H9 (cell line): ENCODE measurements around the gene TADA2A. TPM values are rescaled to one million over a fixed set of nuclear protein-coding genes. Genes with fewer than 3 reads are reported as not detected.

ENCODE experiments used
- DNase-seq: peaks from one replicate; pipeline ENCODE4 v3.0.0-alpha.2; 2017
- H2AFZ ChIP-seq: one replicate; pipeline ENCODE4 v1.6.1; 2013; ENCODE audit warnings: mild to moderate bottlenecking, low read length, control low read depth, moderate library complexity
- H2AK5ac ChIP-seq: 2 replicates; pipeline ENCODE4 v1.6.1; 2013; ENCODE audit warnings: low read length, control low read depth, mixed read lengths; ENCODE audit not compliant: insufficient read length
- H2BK120ac ChIP-seq: one replicate; pipeline ENCODE4 v1.6.1; 2013; ENCODE audit warnings: low read depth, mild to moderate bottlenecking, low read length, control low read depth, inconsistent platforms; ENCODE audit not compliant: poor library complexity, severe bottlenecking
- H2BK12ac ChIP-seq: 2 replicates; pipeline ENCODE4 v1.6.1; 2013; ENCODE audit warnings: low read length, control low read depth, mixed read lengths, low read depth; ENCODE audit not compliant: insufficient read length
- H2BK15ac ChIP-seq: 2 replicates; pipeline ENCODE4 v1.6.1; 2013; ENCODE audit warnings: low read depth, low read length, control low read depth
- H2BK20ac ChIP-seq: one replicate; pipeline ENCODE4 v1.6.1; 2013; ENCODE audit warnings: low read depth, mild to moderate bottlenecking, low read length, control low read depth, inconsistent platforms; ENCODE audit not compliant: poor library complexity, severe bottlenecking
- H2BK5ac ChIP-seq: 2 replicates; pipeline ENCODE4 v1.6.1; 2013; ENCODE audit warnings: low read length, control low read depth, mixed read lengths; ENCODE audit not compliant: insufficient read length
- H3K14ac ChIP-seq: 2 replicates; pipeline ENCODE4 v1.6.1; 2013; ENCODE audit warnings: low read length, control low read depth; ENCODE audit not compliant: insufficient read depth
- H3K18ac ChIP-seq: 2 replicates; pipeline ENCODE4 v1.6.1; 2013; ENCODE audit warnings: low read depth, mild to moderate bottlenecking, mixed read lengths, low read length, control low read depth; ENCODE audit not compliant: insufficient read length
- H3K23ac ChIP-seq: 2 replicates; pipeline ENCODE4 v1.6.1; 2013; ENCODE audit warnings: low read length, control low read depth, mixed read lengths, low read depth; ENCODE audit not compliant: insufficient read length
- H3K23me2 ChIP-seq: 2 replicates; pipeline ENCODE4 v1.6.1; 2013; ENCODE audit warnings: low read depth, mild to moderate bottlenecking, mixed read lengths, low read length, control low read depth; ENCODE audit not compliant: insufficient read length, poor library complexity, severe bottlenecking
- H3K27ac ChIP-seq: 2 replicates; pipeline ENCODE4 v1.5.1; 2013; ENCODE audit warnings: low read length, control low read depth, mixed read lengths, low read depth; ENCODE audit not compliant: insufficient read length
- H3K27me3 ChIP-seq: 2 replicates; pipeline ENCODE4 v1.6.1; 2013; ENCODE audit warnings: low read length, control low read depth, inconsistent platforms; ENCODE audit not compliant: insufficient read depth
- H3K4ac ChIP-seq: 2 replicates; pipeline ENCODE4 v1.6.1; 2013; ENCODE audit warnings: low read depth, mild to moderate bottlenecking, control low read depth, inconsistent platforms, low read length, moderate library complexity
- H3K4me1 ChIP-seq: 2 replicates; pipeline ENCODE4 v1.6.1; 2013; ENCODE audit warnings: low read length, control low read depth, inconsistent platforms; ENCODE audit not compliant: insufficient read depth
- H3K4me2 ChIP-seq: 2 replicates; pipeline ENCODE4 v1.6.1; 2013; ENCODE audit warnings: low read length, control low read depth, mixed read lengths; ENCODE audit not compliant: insufficient read length, insufficient read depth
- H3K56ac ChIP-seq: 2 replicates; pipeline ENCODE4 v1.6.1; 2013; ENCODE audit warnings: low read depth, mild to moderate bottlenecking, mixed read lengths, low read length, control low read depth; ENCODE audit not compliant: insufficient read length
- H3K79me1 ChIP-seq: 2 replicates; pipeline ENCODE4 v1.6.1; 2013; ENCODE audit warnings: low read depth, mild to moderate bottlenecking, moderate library complexity, low read length, control low read depth, inconsistent platforms; ENCODE audit not compliant: insufficient read depth, poor library complexity, severe bottlenecking
- H3K79me2 ChIP-seq: 2 replicates; pipeline ENCODE4 v1.6.1; 2013; ENCODE audit warnings: low read length, control low read depth, inconsistent platforms; ENCODE audit not compliant: insufficient read depth
- H3K9ac ChIP-seq: 2 replicates; pipeline ENCODE4 v1.6.1; 2013; ENCODE audit warnings: low read length, control low read depth, mixed read lengths; ENCODE audit not compliant: insufficient read length; ENCODE audit errors: extremely low read depth
- H3K9me3 ChIP-seq: one replicate; pipeline ENCODE4 v1.6.1; 2013; ENCODE audit warnings: low read depth, low read length, inconsistent platforms; ENCODE audit not compliant: control insufficient read depth
- H3T11ph ChIP-seq: one replicate; pipeline ENCODE4 v1.6.1; 2013; ENCODE audit warnings: mild to moderate bottlenecking, low read length, control low read depth, inconsistent platforms
- H4K20me1 ChIP-seq: one replicate; pipeline ENCODE4 v1.6.1; 2013; ENCODE audit not compliant: control insufficient read depth, insufficient read length, insufficient read depth
- H4K5ac ChIP-seq: 2 replicates; pipeline ENCODE4 v1.6.1; 2013; ENCODE audit warnings: low read depth, mild to moderate bottlenecking, mixed read lengths, low read length, control low read depth; ENCODE audit not compliant: insufficient read length
- H4K8ac ChIP-seq: replicated peaks from 2 replicates; pipeline ENCODE4 v1.6.1; 2013; ENCODE audit warnings: low read length, control low read depth, mixed read lengths, low read depth; ENCODE audit not compliant: insufficient read length
- H4K91ac ChIP-seq: 2 replicates; pipeline ENCODE4 v1.6.1; 2013; ENCODE audit warnings: low read depth, mild to moderate bottlenecking, moderate library complexity, mixed read lengths, low read length, control low read depth; ENCODE audit not compliant: insufficient read length
- H3K27ac Mint-ChIP-seq, 3 experiments: 2 replicates in 2 of 3; 3 replicates in 1 of 3; pipeline ENCODE4 v1.8.0; 2020 to 2021; ENCODE audit warnings: mixed read lengths in 3 of 3, mild to moderate bottlenecking in 1 of 3, moderate library complexity in 1 of 3
- H3K27me3 Mint-ChIP-seq: 2 replicates; pipeline ENCODE4 v1.8.0; 2021; ENCODE audit warnings: low read depth, mild to moderate bottlenecking, moderate library complexity, mixed read lengths
- H3K36me3 Mint-ChIP-seq, 3 experiments: 2 replicates in 2 of 3; 3 replicates in 1 of 3; pipeline ENCODE4 v1.8.0; 2020 to 2021; ENCODE audit warnings: low read depth in 3 of 3, mixed read lengths in 3 of 3; ENCODE audit not compliant: insufficient read depth in 1 of 3
- H3K4me1 Mint-ChIP-seq, 2 experiments: 2 replicates each; pipeline ENCODE4 v1.8.0; 2020; ENCODE audit warnings: mixed read lengths in 2 of 2
- H3K4me3 Mint-ChIP-seq, 2 experiments: 2 replicates in 1 of 2; 3 replicates in 1 of 2; pipeline ENCODE4 v1.8.0; 2020 to 2021; ENCODE audit warnings: mild to moderate bottlenecking in 2 of 2, mixed read lengths in 2 of 2, moderate library complexity in 1 of 2
- H3K9me3 Mint-ChIP-seq, 2 experiments: 2 replicates in 1 of 2; 3 replicates in 1 of 2; pipeline ENCODE4 v1.8.0; 2020; ENCODE audit warnings: mild to moderate bottlenecking in 2 of 2, mixed read lengths in 2 of 2, moderate library complexity in 1 of 2
- WGBS: extraction: QIAGEN DNeasy Blood & Tissue Kit; methylation state at CpG from one replicate; pipeline ENCODE4 v1.1.7; 2013; ENCODE audit warnings: missing lambda C conversion rate, low lambda C conversion rate, mixed read lengths; ENCODE audit not compliant: insufficient read length; ENCODE audit errors: extremely low coverage; 5-methylcytosine and 5-hydroxymethylcytosine counted together
- total RNA-seq: library from RNA; stranded (reverse); gene quantifications from 2 replicates; pipeline ENCODE4 v1.2.1, GENCODE V29; 2021
- TF ChIP-seq, protein P1 (sequence below): fragments of 200-600 bp; sonication (generic); conservative IDR thresholded peaks from 3 replicates; pipeline ENCODE4 v1.8.0; 2021; ENCODE audit warnings: antibody characterized with exemption, mild to moderate bottlenecking

TADA2A gene
- total RNA-seq, 1 experiment from 2014 or later, result 20.9 TPM

GRCh38 chr17:37490022-37490587 lies 83.4 kb downstream of the TADA2A start:
- peak overlapping the region; percentile 12 to 67 (median 63); a peak in 5 of 7 replicates for H3K27ac Mint-ChIP-seq
- WGBS, result no CpG with 5 or more reads among the region's 56 CpGs

More at GRCh38 chr17:37490022-37490587, 83.4 kb downstream of the TADA2A start:
- H3K4ac ChIP-seq, result no peak overlapping the region
- no peaks in the 10 kb centered on the region for H3K27me3 ChIP-seq
- H3K79me1 ChIP-seq, result peaks cover 2% of the 10 kb centered on the region
- H3K4me2 ChIP-seq, result peak overlapping the region; percentile 91
- peaks cover 17% of the 10 kb centered on the region for H3K23me2 ChIP-seq
- H3K14ac ChIP-seq, result no peak overlapping the region
- H2BK5ac ChIP-seq, result no peak overlapping the region
- no peak overlapping the region; the same call in 1 of the 2 replicates for H2BK15ac ChIP-seq
- H4K5ac ChIP-seq, result no peak overlapping the region
- H2BK120ac ChIP-seq, result no peak overlapping the region
- no peaks in the 10 kb centered on the region for H4K20me1 ChIP-seq
- H4K8ac ChIP-seq, result no peak overlapping the region
- H3K4me1 ChIP-seq, result peaks cover 7% of the 10 kb centered on the region
- no peak overlapping the region for H2BK12ac ChIP-seq
- no peak overlapping the region for H4K91ac ChIP-seq
- no peak overlapping the region for H3T11ph ChIP-seq
- H3K18ac ChIP-seq, result no peak overlapping the region
- peaks cover 42% of the 10 kb centered on the region in 2 experiments for H3K4me1 Mint-ChIP-seq
- H3K56ac ChIP-seq, result no peak overlapping the region
- no peaks in the 10 kb centered on the region for H3K9me3 ChIP-seq
- no peak overlapping the region for H2BK20ac ChIP-seq
- peaks cover 4% of the 10 kb centered on the region; the same call in 1 of the 2 replicates for H3K79me2 ChIP-seq
- peaks cover 12% of the 10 kb centered on the region for H3K27me3 Mint-ChIP-seq
- TF ChIP-seq, protein P1, sequence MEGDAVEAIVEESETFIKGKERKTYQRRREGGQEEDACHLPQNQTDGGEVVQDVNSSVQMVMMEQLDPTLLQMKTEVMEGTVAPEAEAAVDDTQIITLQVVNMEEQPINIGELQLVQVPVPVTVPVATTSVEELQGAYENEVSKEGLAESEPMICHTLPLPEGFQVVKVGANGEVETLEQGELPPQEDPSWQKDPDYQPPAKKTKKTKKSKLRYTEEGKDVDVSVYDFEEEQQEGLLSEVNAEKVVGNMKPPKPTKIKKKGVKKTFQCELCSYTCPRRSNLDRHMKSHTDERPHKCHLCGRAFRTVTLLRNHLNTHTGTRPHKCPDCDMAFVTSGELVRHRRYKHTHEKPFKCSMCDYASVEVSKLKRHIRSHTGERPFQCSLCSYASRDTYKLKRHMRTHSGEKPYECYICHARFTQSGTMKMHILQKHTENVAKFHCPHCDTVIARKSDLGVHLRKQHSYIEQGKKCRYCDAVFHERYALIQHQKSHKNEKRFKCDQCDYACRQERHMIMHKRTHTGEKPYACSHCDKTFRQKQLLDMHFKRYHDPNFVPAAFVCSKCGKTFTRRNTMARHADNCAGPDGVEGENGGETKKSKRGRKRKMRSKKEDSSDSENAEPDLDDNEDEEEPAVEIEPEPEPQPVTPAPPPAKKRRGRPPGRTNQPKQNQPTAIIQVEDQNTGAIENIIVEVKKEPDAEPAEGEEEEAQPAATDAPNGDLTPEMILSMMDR, result peak; percentile 51
- no peak overlapping the region for H2AK5ac ChIP-seq
- H3K4me3 Mint-ChIP-seq, result peak overlapping the region; percentile 89 to 90
- H3K9ac ChIP-seq, result peak overlapping the region; percentile 30
- no peaks in the 10 kb centered on the region; a peak in 2 of 5 replicates for H3K9me3 Mint-ChIP-seq
- no peak overlapping the region for H2AFZ ChIP-seq
- H3K23ac ChIP-seq, result no peak overlapping the region
- H3K27ac ChIP-seq, result no peak overlapping the region
- peaks cover 0 to 3% (median 0%) of the 10 kb centered on the region in 3 experiments; a peak in 3 of 7 replicates for H3K36me3 Mint-ChIP-seq
- peak; percentile 80 for DNase-seq
